Smooth muscle cell (in vitro differentiated cells): Measurements from ENCODE around the gene DOCK7. TPM values are rescaled to one million over a fixed set of nuclear protein-coding genes. Genes with fewer than 3 reads are reported as not detected.
"Not testable (repeated sequence)": the region's sequence is repeated elsewhere in the genome, so short reads cannot be mapped to it uniquely, and the experiment has no call there.

Experiments used
- DNase-seq: peaks from one replicate; lab custom pipeline; 2025; ENCODE audit not compliant: unreplicated experiment; lab: John Stamatoyannopoulos, UW
- H2AFZ ChIP-seq: fragments of 200-600 bp; sonication (generic); 2 replicates; pipeline ENCODE4 v1.6.0; 2016; ENCODE audit warnings: antibody characterized with exemption, low read depth, mild to moderate bottlenecking
- H3F3A ChIP-seq: fragments of 200-600 bp; sonication (generic); 2 replicates; pipeline ENCODE4 v1.6.0; 2017; ENCODE audit warnings: antibody characterized with exemption, low read depth
- H3K27ac ChIP-seq: fragments of 200-600 bp; sonication (generic); 2 replicates; pipeline ENCODE4 v1.5.1; 2016; ENCODE audit warnings: low read depth, mild to moderate bottlenecking
- H3K27me3 ChIP-seq: fragments of 200-600 bp; sonication (generic); 2 replicates; pipeline ENCODE4 v1.6.1; 2016; ENCODE audit warnings: low read depth, mild to moderate bottlenecking
- H3K36me3 ChIP-seq: fragments of 200-600 bp; sonication (generic); 2 replicates; pipeline ENCODE4 v1.5.1; 2016; ENCODE audit warnings: low read depth
- H3K4me1 ChIP-seq: fragments of 200-600 bp; sonication (generic); 2 replicates; pipeline ENCODE4 v1.5.1; 2016; ENCODE audit warnings: low read depth
- H3K4me2 ChIP-seq: fragments of 200-600 bp; sonication (generic); 2 replicates; pipeline ENCODE4 v1.6.0; 2016; ENCODE audit warnings: mild to moderate bottlenecking
- H3K4me3 ChIP-seq: fragments of 200-600 bp; sonication (generic); 2 replicates; pipeline ENCODE4 v1.5.1; 2016; ENCODE audit warnings: mild to moderate bottlenecking
- H3K79me2 ChIP-seq: fragments of 200-600 bp; sonication (generic); 2 replicates; pipeline ENCODE4 v1.6.0; 2016; ENCODE audit warnings: low read depth, mild to moderate bottlenecking
- H3K9ac ChIP-seq: fragments of 200-600 bp; sonication (generic); 2 replicates; pipeline ENCODE4 v1.6.0; 2016; ENCODE audit warnings: low read depth
- H3K9me3 ChIP-seq: fragments of 200-600 bp; sonication (generic); replicated peaks from 2 replicates; pipeline ENCODE4 v1.5.1; 2016; ENCODE audit warnings: low read depth
- H4K20me1 ChIP-seq: fragments of 200-600 bp; sonication (generic); 2 replicates; pipeline ENCODE4 v1.6.0; 2016; ENCODE audit warnings: low read depth
- CTCF ChIP-seq: fragments of 200-600 bp; sonication (generic); IDR thresholded peaks from 2 replicates; pipeline ENCODE4 v1.5.1; 2017; ENCODE audit warnings: borderline replicate concordance, mild to moderate bottlenecking, antibody characterized with exemption; ENCODE audit not compliant: insufficient read depth, poor library complexity, severe bottlenecking
- WGBS: methylation state at CpG from one replicate; pipeline ENCODE4 v1.1.7; 2016; ENCODE audit warnings: low lambda C conversion rate; 5-methylcytosine and 5-hydroxymethylcytosine counted together
- polyA plus RNA-seq: library from polyadenylated mRNA; unstranded; fragments of >200 nt; fragmentation: Nextera tagmentation; extraction: Ambion mirVana; gene quantifications from 2 replicates; pipeline ENCODE4 v1.2.1, GENCODE V29; 2016
- total RNA-seq: library from RNA; depleted of rRNA; stranded (reverse); fragments of >200 nt; gene quantifications from 2 replicates; pipeline ENCODE4 v1.2.3, GENCODE V29; 2014

Gene DOCK7
- total and polyA plus RNA-seq, 2 experiments from 2014 or later = 19.6 to 81.3 TPM

GRCh38 chr1:62588000-62588399, 100.2 kb downstream of the DOCK7 start:
- no peak overlapping the region for H3K27ac ChIP-seq
- no peak for TF ChIP-seq CTCF
- no peaks in the 10 kb centered on the region for H4K20me1 ChIP-seq
- no peaks in the 10 kb centered on the region for H3K79me2 ChIP-seq
- H3K9ac ChIP-seq = no peak overlapping the region
- peaks cover 3% of the 10 kb centered on the region for H3K36me3 ChIP-seq
- H3K4me3 ChIP-seq = no peak overlapping the region
- H3K9me3 ChIP-seq = no peaks in the 10 kb centered on the region
- no peaks in the 10 kb centered on the region for H3K4me1 ChIP-seq
- no peak overlapping the region for H3K4me2 ChIP-seq
- H3K27me3 ChIP-seq = no peaks in the 10 kb centered on the region
- H2AFZ ChIP-seq = no peak overlapping the region
- no peak for DNase-seq
- H3F3A ChIP-seq = no peaks in the 10 kb centered on the region

- Histone ChIP-seq H3K36me3 (peaks cover 3% of the 10 kb centered on the region), H3K27me3 (no peaks in the 10 kb centered on the region), H3K4me2 (no peak overlapping the region), H2AFZ (no peak overlapping the region), H3K27ac (no peak overlapping the region), H3K9me3 (no peaks in the 10 kb centered on the region), H3K9ac (no peak overlapping the region), H3K4me1 (no peaks in the 10 kb centered on the region), H3F3A (no peaks in the 10 kb centered on the region), H3K79me2 (no peaks in the 10 kb centered on the region), H3K4me3 (no peak overlapping the region), H4K20me1 (no peaks in the 10 kb centered on the region)
- 21% methylated on average over 1 of the region's 1 CpG for WGBS
- TF ChIP-seq CTCF = no peak
- DNase-seq = no peak
Measured at GRCh38 chr1:62585469-62586155, 102.6 kb downstream of the DOCK7 start.

- WGBS = 50% methylated on average over 2 of the region's 2 CpGs
- Histone ChIP-seq H2AFZ (no peak overlapping the region), H3K27ac (no peak overlapping the region), H3K36me3 (peaks cover 2% of the 10 kb centered on the region), H3K4me2 (no peak overlapping the region), H3K79me2 (no peaks in the 10 kb centered on the region), H3K27me3 (no peaks in the 10 kb centered on the region), H3K9me3 (peaks cover 7% of the 10 kb centered on the region), H3F3A (no peaks in the 10 kb centered on the region), H3K4me1 (no peaks in the 10 kb centered on the region), H3K9ac (no peak overlapping the region), H3K4me3 (no peak overlapping the region), H4K20me1 (no peaks in the 10 kb centered on the region)
- no peak for DNase-seq
- TF ChIP-seq CTCF = no peak
Measured at GRCh38 chr1:62573675-62574074, 114.5 kb downstream of the DOCK7 start.

- no peaks in the 10 kb centered on the region for H3K4me1 ChIP-seq
- no peaks in the 10 kb centered on the region for H3K79me2 ChIP-seq
- no peaks in the 10 kb centered on the region for H3F3A ChIP-seq
- no peak overlapping the region for H3K9ac ChIP-seq
- H3K4me2 ChIP-seq = no peak overlapping the region
- H3K4me3 ChIP-seq = no peak overlapping the region
- H3K27ac ChIP-seq = no peak overlapping the region
- H3K9me3 ChIP-seq = peaks cover 7% of the 10 kb centered on the region
- peaks cover 2% of the 10 kb centered on the region for H3K36me3 ChIP-seq
- no peak overlapping the region for H2AFZ ChIP-seq
- TF ChIP-seq CTCF = no peak
- H4K20me1 ChIP-seq = no peaks in the 10 kb centered on the region
- H3K27me3 ChIP-seq = no peaks in the 10 kb centered on the region
- DNase-seq = no peak
Measured at GRCh38 chr1:62572476-62572875, 115.7 kb downstream of the DOCK7 start.

- 92% methylated on average over 4 of the region's 4 CpGs for WGBS
- not testable (repeated sequence) for DNase-seq, H3K4me2 ChIP-seq, H3K27ac ChIP-seq, H4K20me1 ChIP-seq, H3K27me3 ChIP-seq, H3K9ac ChIP-seq, H3K4me1 ChIP-seq, H3K79me2 ChIP-seq, H3K9me3 ChIP-seq, H3F3A ChIP-seq, H3K36me3 ChIP-seq, H3K4me3 ChIP-seq, H2AFZ ChIP-seq
Measured at GRCh38 chr1:62571517-62571916, 116.7 kb downstream of the DOCK7 start.

GRCh38 chr1:62567926-62568325, 120.3 kb downstream of the DOCK7 start:
- H3K79me2 ChIP-seq, H3K4me3 ChIP-seq, H2AFZ ChIP-seq, H3K9ac ChIP-seq, H3K36me3 ChIP-seq, H3K4me2 ChIP-seq, H4K20me1 ChIP-seq, H3K9me3 ChIP-seq, H3K27ac ChIP-seq, H3F3A ChIP-seq, H3K4me1 ChIP-seq, H3K27me3 ChIP-seq, DNase-seq: not testable (repeated sequence)
- WGBS = 90% methylated on average over 1 of the region's 1 CpG
